ENCODE data around the gene FANCI.

GRCh38 chr15:89345248-89345647 is 101.5 kb downstream of the FANCI start:
- TF ChIP-seq CTCF (IDR thresholded peaks at IDR 0.05 in 4 of 5, conservative IDR thresholded peaks at IDR 0.05 in 1 of 5): no peak
- TF ChIP-seq POLR2A (IDR thresholded peaks at IDR 0.05): no peak

Data from gastrocnemius medialis (tissue), 4 donors.